LNCaP clone FGC (cell line): ENCODE measurements around the gene MMP24.
"Not testable (repeated sequence)": the region's sequence is repeated elsewhere in the genome, so short reads cannot be mapped to it uniquely, and the experiment has no call there.

Source experiments
- DNase-seq: peaks from one replicate; pipeline ENCODE4 v3.0.0-alpha.2; 2011; ENCODE audit warnings: low read depth
- H3K4me3 ChIP-seq: 2 replicates; pipeline ENCODE4 v1.5.1; 2011; ENCODE audit warnings: mild to moderate bottlenecking, low read depth, low read length, control low read depth
- CTCF ChIP-seq: IDR thresholded peaks from 2 replicates; pipeline ENCODE4 v1.5.1; 2012; ENCODE audit warnings: mild to moderate bottlenecking; ENCODE audit not compliant: control insufficient read depth, insufficient read depth; ENCODE audit errors: extremely low read depth

Gene MMP24

GRCh38 chr20:35190556-35190955 is 35.9 kb upstream of the MMP24 start:
- no peak for DNase-seq
- H3K4me3 ChIP-seq: no peak overlapping the region
- no peak for TF ChIP-seq CTCF

- TF ChIP-seq CTCF: no peak
- DNase-seq: no peak
These were observed 34.9 kb upstream of the MMP24 start for GRCh38 chr20:35191419-35192117.

DNA sequence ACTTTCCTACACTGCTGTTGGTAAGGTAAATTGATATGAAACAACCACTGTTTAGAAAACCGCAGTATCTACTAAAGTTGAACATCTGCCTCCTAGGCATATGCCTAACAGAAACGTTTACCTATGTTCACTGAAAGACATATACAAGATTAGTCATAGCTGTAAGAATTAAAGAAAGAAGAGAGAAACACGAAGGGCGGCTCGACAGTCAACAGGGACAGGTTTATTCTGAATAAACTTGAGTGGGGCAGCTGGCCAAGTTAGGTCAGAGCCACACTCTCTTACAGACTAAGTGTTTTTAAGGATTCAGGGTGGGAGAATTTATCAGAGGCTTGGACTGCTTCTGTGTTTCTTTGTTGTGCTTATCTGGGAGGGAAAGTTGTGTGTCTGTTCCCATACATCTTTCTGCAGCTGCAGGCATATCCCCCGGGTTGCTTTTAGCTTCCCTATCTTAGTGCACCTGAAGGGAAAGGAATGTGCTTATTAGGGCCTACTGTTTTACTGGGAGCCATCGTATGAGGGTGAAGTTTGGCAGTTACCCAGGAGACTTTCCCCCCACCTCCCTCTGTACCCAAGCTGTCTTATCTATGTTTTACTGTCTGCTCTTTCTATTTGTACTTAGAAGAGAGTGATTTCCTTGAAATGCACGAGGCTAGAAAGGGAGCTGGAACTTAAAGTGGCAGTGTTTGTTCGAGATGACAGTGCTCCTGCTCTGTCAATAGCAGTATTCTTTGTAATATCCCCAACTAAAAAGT is 34.2 kb upstream of the MMP24 start:
- no peak for TF ChIP-seq CTCF
- no peak overlapping the region for H3K4me3 ChIP-seq
- no peak for DNase-seq

More at GRCh38 chr20:35191419-35192117, 34.9 kb upstream of the MMP24 start:
- H3K4me3 ChIP-seq: no peak overlapping the region

- H3K4me3 ChIP-seq, DNase-seq: not testable (repeated sequence)
These were observed 33.3 kb upstream of the MMP24 start for GRCh38 chr20:35193031-35193791.

DNA sequence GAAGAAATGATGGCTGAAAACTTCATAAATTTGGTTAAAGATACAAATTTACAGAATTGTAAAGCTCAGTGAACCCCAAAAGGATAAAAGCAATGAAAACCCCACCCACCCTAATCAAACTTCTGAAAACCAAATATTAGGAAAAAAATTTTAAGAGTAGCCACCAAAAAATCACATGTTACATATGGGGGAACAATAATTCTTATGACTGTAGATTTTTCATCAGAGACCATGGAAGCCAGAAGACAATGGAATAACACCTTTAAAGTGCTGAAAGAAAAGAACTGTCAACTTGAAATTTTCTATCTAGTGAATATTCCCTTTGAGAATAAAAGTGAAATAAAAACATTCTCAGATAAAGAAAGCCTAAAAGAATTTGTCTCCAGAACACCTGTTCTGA is 30.2 kb upstream of the MMP24 start:
- DNase-seq: no peak
- no peak overlapping the region for H3K4me3 ChIP-seq
- TF ChIP-seq CTCF: no peak

- no peak for DNase-seq
- TF ChIP-seq CTCF: no peak
- no peak overlapping the region for H3K4me3 ChIP-seq
These were observed 26.8 kb upstream of the MMP24 start for GRCh38 chr20:35199740-35200139.

DNA sequence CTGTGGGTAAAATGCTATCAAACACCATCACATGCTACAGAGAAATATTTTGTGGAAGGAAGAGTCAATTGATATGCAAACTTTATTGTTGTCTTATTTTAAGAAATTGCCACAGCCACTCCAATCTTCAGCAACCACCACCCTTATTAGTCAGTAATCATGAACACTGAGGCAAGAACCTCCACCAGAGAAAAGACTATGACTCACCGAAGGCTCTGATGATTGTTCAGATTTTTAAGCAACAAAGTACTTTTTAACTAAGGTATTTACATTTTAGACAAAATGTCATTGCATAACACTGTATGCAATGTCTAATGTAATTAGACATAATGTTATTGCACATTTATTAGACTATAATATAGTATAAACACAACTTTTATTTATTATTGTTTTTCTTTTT is 26.2 kb upstream of the MMP24 start:
- no peak for DNase-seq
- no peak for TF ChIP-seq CTCF
- no peak overlapping the region for H3K4me3 ChIP-seq

GRCh38 chr20:35201467-35201866 is 25.0 kb upstream of the MMP24 start:
- not testable (repeated sequence) for DNase-seq, H3K4me3 ChIP-seq
